T-helper 2 cell treated with Interferon-gamma antibody and Interleukin-4, amounts not matched to agents 5 μg/mL and 100 μg/mL, for 36 hours (primary cell): Measurements from ENCODE around the gene CAMKK1.

Experiments
- DNase-seq: peaks from one replicate; pipeline ENCODE4 v3.0.0; 2021; ENCODE audit warnings: low spot score
- H3K27ac Mint-ChIP-seq: one replicate; pipeline ENCODE4 v1.8.0; 2021; ENCODE audit warnings: mild to moderate bottlenecking, mixed read lengths
- H3K27me3 Mint-ChIP-seq: one replicate; pipeline ENCODE4 v1.8.0; 2021; ENCODE audit warnings: low read depth, mixed read lengths
- H3K36me3 Mint-ChIP-seq: one replicate; pipeline ENCODE4 v1.8.0; 2021; ENCODE audit warnings: low read depth, mixed read lengths
- H3K4me1 Mint-ChIP-seq: one replicate; pipeline ENCODE4 v1.8.0; 2021; ENCODE audit warnings: low read depth, mixed read lengths
- H3K4me3 Mint-ChIP-seq: one replicate; pipeline ENCODE4 v1.8.0; 2022; ENCODE audit warnings: mild to moderate bottlenecking, moderate library complexity, mixed read lengths
- H3K9me3 Mint-ChIP-seq: one replicate; pipeline ENCODE4 v1.8.0; 2021; ENCODE audit warnings: mixed read lengths

CAMKK1 gene

GRCh38 chr17:3893003-3893719 lies at the start of gene CAMKK1:
Gene CAMKK1 (minus strand): TSS chr17:3893053. CDS start chr17:3885687, 7,366 bp downstream.
- Mint-ChIP-seq H3K36me3 (no peaks in the 10 kb centered on the region), H3K4me3 (peak within 1 kb of the TSS; percentile 82), H3K27ac (peak within 1 kb of the TSS; percentile 83), H3K4me1 (peaks cover 20% of the 10 kb centered on the region), H3K27me3 (peaks cover 5% of the 10 kb centered on the region), H3K9me3 (no peaks in the 10 kb centered on the region)
- DNase-seq: peak; percentile 93

- DNase-seq: no peak
- Mint-ChIP-seq H3K36me3 (peaks cover 63% of the 10 kb centered on the region), H3K27me3 (no peaks in the 10 kb centered on the region), H3K4me3 (no peak overlapping the region), H3K9me3 (no peaks in the 10 kb centered on the region), H3K27ac (no peak overlapping the region), H3K4me1 (no peaks in the 10 kb centered on the region)
Observed at GRCh38 chr17:3940965-3941698, 48.3 kb upstream of the CAMKK1 start.

- H3K9me3 Mint-ChIP-seq: no peaks in the 10 kb centered on the region
- H3K27ac Mint-ChIP-seq: peak overlapping the region; percentile 14
- no peak for DNase-seq
- no peaks in the 10 kb centered on the region for H3K4me1 Mint-ChIP-seq
- no peaks in the 10 kb centered on the region for H3K27me3 Mint-ChIP-seq
- H3K4me3 Mint-ChIP-seq: no peak overlapping the region
- H3K36me3 Mint-ChIP-seq: peaks cover 61% of the 10 kb centered on the region
Observed at GRCh38 chr17:3937359-3937758, 44.5 kb upstream of the CAMKK1 start.

- H3K36me3 Mint-ChIP-seq: peaks cover 63% of the 10 kb centered on the region
- DNase-seq: no peak
- H3K27ac Mint-ChIP-seq: no peak overlapping the region
Observed at GRCh38 chr17:3935825-3936355, 43.0 kb upstream of the CAMKK1 start.

GRCh38 chr17:3935140-3935542 lies 42.3 kb upstream of the CAMKK1 start:
- DNase-seq: no peak
- Mint-ChIP-seq H3K27ac (no peak overlapping the region), H3K4me3 (no peak overlapping the region), H3K27me3 (no peaks in the 10 kb centered on the region), H3K9me3 (no peaks in the 10 kb centered on the region), H3K36me3 (peaks cover 58% of the 10 kb centered on the region), H3K4me1 (no peaks in the 10 kb centered on the region)

More at GRCh38 chr17:3935825-3936355, 43.0 kb upstream of the CAMKK1 start:
- H3K27me3 Mint-ChIP-seq: no peaks in the 10 kb centered on the region
- no peaks in the 10 kb centered on the region for H3K9me3 Mint-ChIP-seq
- H3K4me3 Mint-ChIP-seq: no peak overlapping the region
- no peaks in the 10 kb centered on the region for H3K4me1 Mint-ChIP-seq

- no peak overlapping the region for H3K27ac Mint-ChIP-seq
- peaks cover 41% of the 10 kb centered on the region for H3K36me3 Mint-ChIP-seq
- H3K9me3 Mint-ChIP-seq: no peaks in the 10 kb centered on the region
- H3K4me1 Mint-ChIP-seq: no peaks in the 10 kb centered on the region
- H3K27me3 Mint-ChIP-seq: no peaks in the 10 kb centered on the region
- no peak for DNase-seq
- no peak overlapping the region for H3K4me3 Mint-ChIP-seq
Observed at GRCh38 chr17:3929764-3930163, 36.9 kb upstream of the CAMKK1 start.

- Mint-ChIP-seq H3K4me1 (no peaks in the 10 kb centered on the region), H3K4me3 (no peak overlapping the region), H3K27ac (no peak overlapping the region), H3K36me3 (peaks cover 40% of the 10 kb centered on the region), H3K9me3 (no peaks in the 10 kb centered on the region), H3K27me3 (no peaks in the 10 kb centered on the region)
- DNase-seq: no peak
Observed at GRCh38 chr17:3929181-3929580, 36.3 kb upstream of the CAMKK1 start.

GRCh38 chr17:3928406-3928805 lies 35.6 kb upstream of the CAMKK1 start:
- H3K9me3 Mint-ChIP-seq: no peaks in the 10 kb centered on the region
- no peak overlapping the region for H3K4me3 Mint-ChIP-seq
- H3K36me3 Mint-ChIP-seq: peaks cover 41% of the 10 kb centered on the region
- no peak for DNase-seq
- H3K4me1 Mint-ChIP-seq: no peaks in the 10 kb centered on the region
- no peaks in the 10 kb centered on the region for H3K27me3 Mint-ChIP-seq
- H3K27ac Mint-ChIP-seq: no peak overlapping the region

- Mint-ChIP-seq H3K27ac (peak overlapping the region; percentile 31), H3K27me3 (no peaks in the 10 kb centered on the region), H3K36me3 (peaks cover 39% of the 10 kb centered on the region), H3K4me3 (no peak overlapping the region), H3K4me1 (no peaks in the 10 kb centered on the region), H3K9me3 (no peaks in the 10 kb centered on the region)
- DNase-seq: no peak
Observed at GRCh38 chr17:3927628-3928340, 34.9 kb upstream of the CAMKK1 start.

- Mint-ChIP-seq H3K9me3 (no peaks in the 10 kb centered on the region), H3K27me3 (no peaks in the 10 kb centered on the region), H3K4me1 (no peaks in the 10 kb centered on the region), H3K36me3 (peaks cover 33% of the 10 kb centered on the region), H3K4me3 (no peak overlapping the region), H3K27ac (no peak overlapping the region)
- no peak for DNase-seq
Observed at GRCh38 chr17:3926860-3927627, 34.2 kb upstream of the CAMKK1 start.

GRCh38 chr17:3925684-3926485 lies 33.0 kb upstream of the CAMKK1 start:
- no peak for DNase-seq
- no peak overlapping the region for H3K27ac Mint-ChIP-seq
- no peaks in the 10 kb centered on the region for H3K9me3 Mint-ChIP-seq
- H3K36me3 Mint-ChIP-seq: peaks cover 25% of the 10 kb centered on the region
- no peaks in the 10 kb centered on the region for H3K4me1 Mint-ChIP-seq
- no peak overlapping the region for H3K4me3 Mint-ChIP-seq
- H3K27me3 Mint-ChIP-seq: no peaks in the 10 kb centered on the region

GRCh38 chr17:3924512-3925350 lies 31.9 kb upstream of the CAMKK1 start:
- Mint-ChIP-seq H3K4me1 (no peaks in the 10 kb centered on the region), H3K9me3 (no peaks in the 10 kb centered on the region), H3K27me3 (no peaks in the 10 kb centered on the region), H3K27ac (no peak overlapping the region), H3K36me3 (peaks cover 25% of the 10 kb centered on the region), H3K4me3 (no peak overlapping the region)
- no peak for DNase-seq
